CD4-positive, alpha-beta T cell treated with Interleukin-1 beta for 1 hour (primary cell): Measurements from ENCODE around the gene DGKI.
"Not testable (repeated sequence)": the region's sequence is repeated elsewhere in the genome, so short reads cannot be mapped to it uniquely, and the experiment has no call there.

Experiments
- DNase-seq, 2 donors: peaks; one replicate each; pipeline ENCODE4 v3.0.0-alpha.2; 2020 to 2022

DGKI gene

GRCh38 chr7:137727413-137727812, 119.4 kb downstream of the DGKI start:
- DNase-seq: no peak

GRCh38 chr7:137718355-137718754, 128.4 kb downstream of the DGKI start:
- DNase-seq: no peak

- no peak for DNase-seq
Observed at GRCh38 chr7:137717811-137718271, 128.9 kb downstream of the DGKI start.

- DNase-seq: no peak
Observed at GRCh38 chr7:137717045-137717444, 129.7 kb downstream of the DGKI start.

- DNase-seq: no peak
Observed at GRCh38 chr7:137716061-137716460, 130.7 kb downstream of the DGKI start.

GRCh38 chr7:137715533-137715932, 131.2 kb downstream of the DGKI start:
- DNase-seq: no peak

GRCh38 chr7:137715121-137715520, 131.7 kb downstream of the DGKI start:
- DNase-seq: no peak

- DNase-seq: not testable (repeated sequence)
Observed at GRCh38 chr7:137706330-137706729, 140.4 kb downstream of the DGKI start.

- DNase-seq: no peak
Observed at GRCh38 chr7:137704723-137705122, 142.1 kb downstream of the DGKI start.

GRCh38 chr7:137703291-137704010, 143.3 kb downstream of the DGKI start:
- DNase-seq: no peak

GRCh38 chr7:137696988-137697387, 149.8 kb downstream of the DGKI start:
- DNase-seq: no peak

GRCh38 chr7:137696376-137696775, 150.4 kb downstream of the DGKI start:
- DNase-seq: no peak

- DNase-seq: no peak
Observed at GRCh38 chr7:137695942-137696341, 150.8 kb downstream of the DGKI start.

- no peak for DNase-seq
Observed at GRCh38 chr7:137695494-137695893, 151.3 kb downstream of the DGKI start.

GRCh38 chr7:137694405-137694804, 152.4 kb downstream of the DGKI start:
- DNase-seq: no peak

GRCh38 chr7:137692399-137692798, 154.4 kb downstream of the DGKI start:
- no peak for DNase-seq

GRCh38 chr7:137691566-137691965, 155.2 kb downstream of the DGKI start:
- DNase-seq: no peak

GRCh38 chr7:137690635-137691034, 156.1 kb downstream of the DGKI start:
- DNase-seq: no peak

GRCh38 chr7:137689761-137690160, 157.0 kb downstream of the DGKI start:
- no peak for DNase-seq

- DNase-seq: no peak
Observed at GRCh38 chr7:137687556-137688265, 159.1 kb downstream of the DGKI start.

- DNase-seq: no peak
Observed at GRCh38 chr7:137685433-137686164, 161.2 kb downstream of the DGKI start.

- DNase-seq: no peak
Observed at GRCh38 chr7:137684776-137685175, 162.0 kb downstream of the DGKI start.

GRCh38 chr7:137684316-137684715, 162.5 kb downstream of the DGKI start:
- no peak for DNase-seq

- no peak for DNase-seq
Observed at GRCh38 chr7:137682596-137682995, 164.2 kb downstream of the DGKI start.
